GM23248 (cell line): ENCODE measurements around the gene HYI. TPM values are rescaled to one million over a fixed set of nuclear protein-coding genes. Genes with fewer than 3 reads are reported as not detected.

ENCODE experiments used
- DNase-seq: peaks from one replicate; pipeline ENCODE4 v3.0.0-alpha.2; 2015
- H2AFZ ChIP-seq: fragments of 200-600 bp; sonication (generic); 2 replicates; pipeline ENCODE4 v1.6.1; 2016; ENCODE audit warnings: antibody characterized with exemption
- H3F3A ChIP-seq: fragments of 200-600 bp; sonication (generic); 2 replicates; pipeline ENCODE4 v1.6.1; 2016; ENCODE audit warnings: mild to moderate bottlenecking, antibody characterized with exemption, mixed run types; ENCODE audit not compliant: insufficient read depth
- H3K27ac ChIP-seq: fragments of 200-600 bp; sonication (generic); 2 replicates; pipeline ENCODE4 v1.5.1; 2016; ENCODE audit warnings: mild to moderate bottlenecking
- H3K27me3 ChIP-seq: fragments of 200-600 bp; sonication (generic); replicated peaks from 2 replicates; pipeline ENCODE4 v1.6.1; 2016; ENCODE audit warnings: mild to moderate bottlenecking; ENCODE audit not compliant: insufficient read depth
- H3K36me3 ChIP-seq: fragments of 200-600 bp; sonication (generic); 2 replicates; pipeline ENCODE4 v1.6.1; 2016; ENCODE audit warnings: low read depth, mild to moderate bottlenecking
- H3K4me1 ChIP-seq: fragments of 200-600 bp; sonication (generic); 2 replicates; pipeline ENCODE4 v1.6.1; 2016; ENCODE audit warnings: mild to moderate bottlenecking; ENCODE audit not compliant: insufficient read depth
- H3K4me2 ChIP-seq: fragments of 200-600 bp; sonication (generic); one replicate; pipeline ENCODE4 v1.6.1; 2016; ENCODE audit warnings: mild to moderate bottlenecking; ENCODE audit not compliant: unreplicated experiment
- H3K4me3 ChIP-seq: fragments of 200-600 bp; sonication (generic); 2 replicates; pipeline ENCODE4 v1.5.1; 2016; ENCODE audit warnings: mild to moderate bottlenecking
- H3K79me2 ChIP-seq: fragments of 200-600 bp; sonication (generic); 2 replicates; pipeline ENCODE4 v1.6.1; 2016; ENCODE audit warnings: mild to moderate bottlenecking; ENCODE audit not compliant: insufficient read depth
- H3K9ac ChIP-seq: fragments of 200-600 bp; sonication (generic); 2 replicates; pipeline ENCODE4 v1.6.1; 2016; ENCODE audit warnings: mild to moderate bottlenecking
- H3K9me2 ChIP-seq: fragments of 200-600 bp; sonication (generic); 2 replicates; pipeline ENCODE4 v1.6.1; 2016; ENCODE audit warnings: mixed run types, mild to moderate bottlenecking, moderate library complexity; ENCODE audit not compliant: insufficient read depth
- H3K9me3 ChIP-seq: fragments of 200-600 bp; sonication (generic); one replicate; pipeline ENCODE4 v1.6.1; 2017; ENCODE audit warnings: low read depth
- H4K20me1 ChIP-seq: fragments of 200-600 bp; sonication (generic); 2 replicates; pipeline ENCODE4 v1.6.0; 2016; ENCODE audit not compliant: insufficient read depth
- EZH2 ChIP-seq: fragments of 200-600 bp; sonication (generic); IDR thresholded peaks from 2 replicates; pipeline ENCODE4 v1.6.1; 2018; ENCODE audit warnings: antibody characterized with exemption, mild to moderate bottlenecking; ENCODE audit not compliant: insufficient read depth, poor library complexity, severe bottlenecking
- EZH2phosphoT487 ChIP-seq: fragments of 200-600 bp; sonication (generic); IDR thresholded peaks from 2 replicates; pipeline ENCODE4 v1.6.1; 2018; ENCODE audit warnings: antibody characterized with exemption, moderate library complexity, mild to moderate bottlenecking, low read depth; ENCODE audit not compliant: insufficient read depth
- WGBS, 2 experiments: methylation state at CpG; one replicate each; pipeline ENCODE4 v1.1.6; 2015 to 2017; ENCODE audit warnings: low lambda C conversion rate in 2 of 2, low coverage in 1 of 2; ENCODE audit errors: missing lambda C conversion rate in 2 of 2; 5-methylcytosine and 5-hydroxymethylcytosine counted together
- in situ Hi-C: fragments of 300-500 bp; cut with MboI; formaldehyde crosslinking; loops from 2 replicates; pipeline ENCODE4 v1.15.0; 2020
- polyA plus RNA-seq: library from polyadenylated mRNA; unstranded; fragments of >200 nt; fragmentation: Nextera tagmentation; extraction: Ambion mirVana; gene quantifications from 2 replicates; pipeline ENCODE4 v1.2.1, GENCODE V29; 2016
- total RNA-seq: library from RNA; depleted of rRNA; stranded (reverse); fragments of >200 nt; shearing (Covaris generic); gene quantifications from 2 replicates; pipeline ENCODE4 v1.2.3, GENCODE V29; 2014

HYI gene
- total and polyA plus RNA-seq, 2 experiments from 2014 or later, result 21.0 to 28.5 TPM

GRCh38 chr1:43446388-43446740 lies 7.4 kb downstream of the HYI start:
- Histone ChIP-seq H3K4me1 (no peaks in the 10 kb centered on the region), H3K79me2 (no peaks in the 10 kb centered on the region), H3K27ac (no peak overlapping the region), H3K9me3 (no peaks in the 10 kb centered on the region), H4K20me1 (no peaks in the 10 kb centered on the region), H3K4me2 (no peak overlapping the region), H2AFZ (no peak overlapping the region), H3F3A (no peaks in the 10 kb centered on the region), H3K36me3 (peaks cover 13% of the 10 kb centered on the region; the same call in 1 of the 2 replicates), H3K4me3 (no peak overlapping the region), H3K9me2 (no peaks in the 10 kb centered on the region), H3K9ac (no peak overlapping the region), H3K27me3 (no peaks in the 10 kb centered on the region)
- DNase-seq, result no peak
- no peak for TF ChIP-seq EZH2
- TF ChIP-seq EZH2phosphoT487, result no peak
- in situ Hi-C loops, result no loop called here
- 92 to 99% methylated on average over 4 of the region's 4 CpGs for WGBS, 2 experiments

GRCh38 chr1:43445606-43446387 lies 7.9 kb downstream of the HYI start:
- Histone ChIP-seq H3K79me2 (no peaks in the 10 kb centered on the region), H4K20me1 (no peaks in the 10 kb centered on the region), H2AFZ (no peak overlapping the region), H3K9me2 (no peaks in the 10 kb centered on the region), H3K36me3 (peaks cover 13% of the 10 kb centered on the region; the same call in 1 of the 2 replicates), H3K4me2 (no peak overlapping the region), H3K4me3 (no peak overlapping the region), H3K9ac (no peak overlapping the region), H3K4me1 (no peaks in the 10 kb centered on the region), H3K27me3 (no peaks in the 10 kb centered on the region), H3F3A (no peaks in the 10 kb centered on the region), H3K27ac (no peak overlapping the region), H3K9me3 (no peaks in the 10 kb centered on the region)
- no peak for DNase-seq
- TF ChIP-seq EZH2 (no peak), EZH2phosphoT487 (no peak)
- in situ Hi-C loops, result no loop called here
- WGBS, 2 experiments, result 96 to 97% methylated on average over 10 of the region's 10 CpGs

GRCh38 chr1:43444836-43445235 lies 8.9 kb downstream of the HYI start:
- Histone ChIP-seq H3K9ac (no peak overlapping the region), H4K20me1 (no peaks in the 10 kb centered on the region), H2AFZ (no peak overlapping the region), H3K79me2 (no peaks in the 10 kb centered on the region), H3F3A (no peaks in the 10 kb centered on the region), H3K27me3 (no peaks in the 10 kb centered on the region), H3K9me2 (no peaks in the 10 kb centered on the region), H3K9me3 (no peaks in the 10 kb centered on the region), H3K36me3 (peaks cover 13% of the 10 kb centered on the region; the same call in 1 of the 2 replicates), H3K4me1 (no peaks in the 10 kb centered on the region), H3K4me3 (no peak overlapping the region), H3K4me2 (no peak overlapping the region), H3K27ac (no peak overlapping the region)
- in situ Hi-C loops, result no loop called here
- DNase-seq, result no peak
- WGBS, 2 experiments, result 92 to 100% methylated on average over 1 of the region's 1 CpG
- TF ChIP-seq EZH2phosphoT487, result no peak
- no peak for TF ChIP-seq EZH2

- Histone ChIP-seq H3F3A (no peaks in the 10 kb centered on the region), H3K27ac (no peak overlapping the region), H3K4me2 (no peak overlapping the region), H3K36me3 (peaks cover 13% of the 10 kb centered on the region; the same call in 1 of the 2 replicates), H4K20me1 (no peaks in the 10 kb centered on the region), H3K9me2 (no peaks in the 10 kb centered on the region), H3K9me3 (no peaks in the 10 kb centered on the region), H3K4me3 (no peak overlapping the region), H3K27me3 (no peaks in the 10 kb centered on the region), H3K9ac (no peak overlapping the region), H3K4me1 (no peaks in the 10 kb centered on the region), H2AFZ (no peak overlapping the region), H3K79me2 (no peaks in the 10 kb centered on the region)
- no peak for DNase-seq
- 92 to 95% methylated on average over 13 of the region's 13 CpGs for WGBS, 2 experiments
- TF ChIP-seq EZH2phosphoT487 (no peak), EZH2 (no peak)
- in situ Hi-C loops, result no loop called here
Observed at GRCh38 chr1:43444151-43444828, 9.4 kb downstream of the HYI start.
